Endothelial cell (in vitro differentiated cells): ENCODE results near the gene AKAP8. TPM values are rescaled to one million over a fixed set of nuclear protein-coding genes. Genes with fewer than 3 reads are reported as not detected.

Source experiments
- DNase-seq: peaks from one replicate; pipeline ENCODE4 v3.0.0; 2021; ENCODE audit warnings: low spot score
- H3K27ac Mint-ChIP-seq: one replicate; pipeline ENCODE4 v1.8.0; 2021; ENCODE audit warnings: mixed read lengths, inconsistent platforms; ENCODE audit not compliant: unreplicated experiment
- H3K27me3 Mint-ChIP-seq: one replicate; pipeline ENCODE4 v1.8.0; 2021; ENCODE audit warnings: mild to moderate bottlenecking, moderate library complexity, mixed read lengths, inconsistent platforms; ENCODE audit not compliant: unreplicated experiment
- H3K36me3 Mint-ChIP-seq: one replicate; pipeline ENCODE4 v1.8.0; 2021; ENCODE audit warnings: mild to moderate bottlenecking, low read depth, mixed read lengths, inconsistent platforms; ENCODE audit not compliant: unreplicated experiment
- H3K4me1 Mint-ChIP-seq: one replicate; pipeline ENCODE4 v1.8.0; 2021; ENCODE audit warnings: mild to moderate bottlenecking, mixed read lengths, inconsistent platforms; ENCODE audit not compliant: unreplicated experiment
- H3K4me3 Mint-ChIP-seq: one replicate; pipeline ENCODE4 v1.8.0; 2021; ENCODE audit warnings: mild to moderate bottlenecking, mixed read lengths, inconsistent platforms; ENCODE audit not compliant: unreplicated experiment
- H3K9me3 Mint-ChIP-seq: one replicate; pipeline ENCODE4 v1.8.0; 2021; ENCODE audit warnings: mixed read lengths, inconsistent platforms; ENCODE audit not compliant: unreplicated experiment
- CTCF ChIP-seq: fragments of 200-600 bp; sonication (generic); IDR thresholded peaks from one replicate; pipeline ENCODE4 v1.5.0; 2021; ENCODE audit warnings: antibody characterized with exemption; ENCODE audit not compliant: unreplicated experiment
- total RNA-seq: library from RNA; stranded (reverse); fragmentation: NEBNext Ultra II Directional; extraction: Animal tissue kit (Norgen Biotek cat#: 25700); gene quantifications from one replicate; pipeline ENCODE4 v1.2.1, GENCODE V29; 2021; ENCODE audit not compliant: unreplicated experiment

Gene AKAP8
- total RNA-seq, 1 donor from 2014 or later: 36.5 TPM

GRCh38 chr19:15324791-15325519 is 54.6 kb downstream of the AKAP8 start:
- no peak overlapping the region for H3K4me3 Mint-ChIP-seq
- no peaks in the 10 kb centered on the region for H3K36me3 Mint-ChIP-seq
- H3K27me3 Mint-ChIP-seq: peaks cover 3% of the 10 kb centered on the region
- DNase-seq: no peak
- TF ChIP-seq CTCF: no peak
- peak overlapping the region; percentile 67 for H3K27ac Mint-ChIP-seq
- H3K4me1 Mint-ChIP-seq: peaks cover 51% of the 10 kb centered on the region
- no peaks in the 10 kb centered on the region for H3K9me3 Mint-ChIP-seq

GRCh38 chr19:15323496-15324235 is 55.9 kb downstream of the AKAP8 start:
- TF ChIP-seq CTCF: no peak

GRCh38 chr19:15321739-15322138 is 57.8 kb downstream of the AKAP8 start:
- DNase-seq: no peak
- Mint-ChIP-seq H3K9me3 (no peaks in the 10 kb centered on the region), H3K27ac (no peak overlapping the region), H3K27me3 (no peaks in the 10 kb centered on the region), H3K4me1 (peaks cover 57% of the 10 kb centered on the region), H3K4me3 (peak overlapping the region; percentile 8), H3K36me3 (no peaks in the 10 kb centered on the region)
- no peak for TF ChIP-seq CTCF

More at GRCh38 chr19:15323496-15324235, 55.9 kb downstream of the AKAP8 start:
- no peak overlapping the region for H3K27ac Mint-ChIP-seq
- no peak for DNase-seq
- no peaks in the 10 kb centered on the region for H3K36me3 Mint-ChIP-seq
- no peaks in the 10 kb centered on the region for H3K9me3 Mint-ChIP-seq
- H3K4me3 Mint-ChIP-seq: peak overlapping the region; percentile 56
- H3K27me3 Mint-ChIP-seq: no peaks in the 10 kb centered on the region
- peaks cover 43% of the 10 kb centered on the region for H3K4me1 Mint-ChIP-seq

GRCh38 chr19:15320116-15320515 is 59.5 kb downstream of the AKAP8 start:
- Mint-ChIP-seq H3K4me3 (no peak overlapping the region), H3K4me1 (peaks cover 53% of the 10 kb centered on the region), H3K27ac (no peak overlapping the region), H3K27me3 (no peaks in the 10 kb centered on the region), H3K9me3 (no peaks in the 10 kb centered on the region), H3K36me3 (no peaks in the 10 kb centered on the region)
- no peak for DNase-seq
- TF ChIP-seq CTCF: no peak

- peaks cover 50% of the 10 kb centered on the region for H3K4me1 Mint-ChIP-seq
- H3K36me3 Mint-ChIP-seq: no peaks in the 10 kb centered on the region
- no peaks in the 10 kb centered on the region for H3K9me3 Mint-ChIP-seq
- no peak for TF ChIP-seq CTCF
- H3K27me3 Mint-ChIP-seq: no peaks in the 10 kb centered on the region
- H3K4me3 Mint-ChIP-seq: no peak overlapping the region
- DNase-seq: no peak
- H3K27ac Mint-ChIP-seq: no peak overlapping the region
These were observed 61.3 kb downstream of the AKAP8 start for GRCh38 chr19:15318241-15318691.
